ENCODE measurements around the gene DHFR.
"Not testable (repeated sequence)": the region's sequence is repeated elsewhere in the genome, so short reads cannot be mapped to it uniquely, and the experiment has no call there.

DHFR gene

DNA sequence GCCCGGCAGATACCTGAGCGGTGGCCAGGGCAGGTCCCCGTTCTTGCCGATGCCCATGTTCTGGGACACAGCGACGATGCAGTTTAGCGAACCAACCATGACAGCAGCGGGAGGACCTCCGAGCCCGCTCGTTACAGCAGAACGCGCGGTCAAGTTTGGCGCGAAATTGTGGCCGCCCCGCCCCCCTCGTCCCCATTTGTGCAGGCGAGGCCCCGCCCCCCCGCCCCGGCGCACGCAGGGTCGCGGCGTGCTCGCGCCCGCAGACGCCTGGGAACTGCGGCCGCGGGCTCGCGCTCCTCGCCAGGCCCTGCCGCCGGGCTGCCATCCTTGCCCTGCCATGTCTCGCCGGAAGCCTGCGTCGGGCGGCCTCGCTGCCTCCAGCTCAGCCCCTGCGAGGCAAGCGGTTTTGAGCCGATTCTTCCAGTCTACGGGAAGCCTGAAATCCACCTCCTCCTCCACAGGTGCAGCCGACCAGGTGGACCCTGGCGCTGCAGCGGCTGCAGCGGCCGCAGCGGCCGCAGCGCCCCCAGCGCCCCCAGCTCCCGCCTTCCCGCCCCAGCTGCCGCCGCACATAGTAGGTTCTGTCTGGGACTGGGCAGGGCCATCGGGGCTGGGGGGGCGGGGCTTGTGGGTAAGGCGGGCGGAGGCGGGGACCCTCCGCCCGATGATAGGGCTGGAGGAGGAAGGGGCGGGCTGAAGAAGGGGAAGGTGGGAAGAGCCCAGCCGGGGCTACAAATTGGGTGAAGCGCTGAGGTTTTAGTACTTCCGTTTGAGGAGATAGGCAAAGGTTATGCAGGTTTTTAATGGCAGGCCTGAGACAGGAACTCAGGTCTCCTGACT, at the start of gene DHFR, which contains the start of gene MSH3:
Gene DHFR (minus strand): TSS at position 593 of the 840 bp plus-strand sequence. CDS start 494 bp downstream, at position 99.
Gene MSH3 (plus strand): TSS at position 262 of the 840 bp plus-strand sequence. CDS start 76 bp downstream, at position 338.
- DNase-seq (ENCODE audit: low read depth): peak; percentile 86

DNA sequence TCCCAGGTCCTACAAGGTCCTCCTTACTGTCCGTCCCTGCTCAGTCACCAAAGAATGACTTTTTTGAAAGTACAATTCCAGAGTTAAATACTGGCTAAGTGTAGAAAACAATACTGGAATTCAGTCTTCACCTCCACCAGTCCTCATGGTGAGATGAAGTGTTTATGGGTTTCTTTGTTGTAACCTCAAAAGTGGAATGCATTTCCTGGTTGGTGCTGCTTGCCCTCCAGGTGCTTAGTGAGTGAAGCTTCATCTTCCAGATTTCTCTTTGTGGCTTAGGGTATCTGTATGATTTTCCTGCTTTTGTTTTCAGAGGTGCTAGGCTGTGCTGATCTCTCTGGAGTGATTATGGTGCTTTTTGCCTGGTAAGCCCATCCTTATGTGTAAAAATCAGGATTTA, 49.4 kb upstream of the DHFR start:
- DNase-seq (ENCODE audit: low read depth): no peak

DNA sequence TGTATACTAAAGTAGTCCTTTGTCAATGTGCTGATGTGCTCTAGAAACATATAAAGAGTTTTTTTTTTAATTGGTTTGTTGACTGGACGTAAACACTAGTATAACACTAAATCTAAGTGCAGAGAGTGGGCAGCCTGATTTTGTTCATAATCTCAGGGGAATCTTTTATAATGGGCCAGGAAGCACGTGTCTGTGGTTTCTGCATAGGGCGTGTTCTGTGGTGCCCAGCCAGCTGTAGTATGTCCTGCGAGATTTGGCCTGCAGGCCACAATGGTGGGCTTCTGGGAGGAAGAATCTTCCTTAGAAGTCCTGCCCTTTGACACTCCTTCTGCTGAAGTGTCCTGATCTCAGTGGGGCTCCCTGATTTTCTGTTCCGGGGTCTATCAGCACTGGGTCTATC, 49.0 kb upstream of the DHFR start:
- peak; percentile 17 for DNase-seq (ENCODE audit: low read depth)

DNA sequence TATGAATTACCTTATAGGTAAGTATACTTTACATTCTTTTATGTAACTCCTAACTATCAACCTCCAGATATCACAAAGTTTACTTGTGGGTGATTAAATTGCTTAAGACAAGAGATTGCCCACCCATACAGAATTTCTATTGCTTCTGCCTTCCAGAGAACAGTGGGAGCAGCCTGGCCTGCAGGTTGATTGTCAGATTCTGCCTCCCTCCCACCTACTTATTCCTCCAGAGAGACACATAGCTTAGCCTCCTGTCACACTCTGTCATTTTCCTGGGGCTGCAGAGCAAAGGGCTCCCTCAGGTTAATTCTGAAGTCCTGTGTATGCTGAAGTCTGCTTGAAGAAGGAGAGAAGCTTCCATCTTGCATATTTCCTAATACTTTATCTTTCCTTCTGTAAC, 48.5 kb upstream of the DHFR start:
- no peak for DNase-seq (ENCODE audit: low read depth)

DNA sequence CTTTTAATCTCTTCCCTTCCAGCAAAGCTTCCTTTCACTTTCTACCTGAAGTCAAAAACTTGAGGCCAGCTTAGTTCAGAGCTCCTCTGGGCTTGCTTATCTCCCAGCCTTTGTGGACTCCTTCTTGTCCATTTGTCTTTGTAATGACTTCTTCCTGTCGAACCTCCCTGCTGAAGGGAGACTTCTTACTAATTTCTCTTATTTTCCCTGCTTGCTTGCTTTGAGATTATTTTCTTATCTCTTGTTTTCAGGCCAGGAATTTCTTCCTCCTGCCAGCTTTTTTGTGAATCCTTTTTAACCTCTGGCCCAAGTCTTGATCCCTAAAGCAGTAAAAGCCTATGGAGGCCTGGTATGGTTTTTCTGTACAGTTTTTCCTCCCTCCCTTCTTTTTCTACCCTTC, 46.8 kb upstream of the DHFR start:
- DNase-seq (ENCODE audit: low read depth): peak; percentile 52

DNA sequence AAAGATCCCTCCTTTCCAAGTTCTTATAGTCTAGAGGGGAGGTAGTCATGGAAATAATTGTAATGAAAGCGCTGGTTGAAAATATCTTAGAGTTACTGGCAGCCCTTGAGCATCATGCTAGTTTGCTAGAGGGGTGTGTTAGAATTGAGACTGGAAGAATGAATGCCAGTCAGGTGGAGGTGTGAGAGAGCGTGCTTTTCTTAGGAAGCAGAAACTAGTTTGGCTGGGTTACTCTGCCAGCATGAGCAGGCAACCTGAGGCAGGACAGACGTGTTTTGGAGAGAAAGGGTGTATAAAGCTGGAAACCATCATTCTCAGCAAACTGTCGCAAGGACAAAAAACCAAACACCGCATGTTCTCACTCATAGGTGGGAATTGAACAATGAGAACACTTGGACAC, 43.6 kb upstream of the DHFR start:
- DNase-seq (ENCODE audit: low read depth): no peak

DNA sequence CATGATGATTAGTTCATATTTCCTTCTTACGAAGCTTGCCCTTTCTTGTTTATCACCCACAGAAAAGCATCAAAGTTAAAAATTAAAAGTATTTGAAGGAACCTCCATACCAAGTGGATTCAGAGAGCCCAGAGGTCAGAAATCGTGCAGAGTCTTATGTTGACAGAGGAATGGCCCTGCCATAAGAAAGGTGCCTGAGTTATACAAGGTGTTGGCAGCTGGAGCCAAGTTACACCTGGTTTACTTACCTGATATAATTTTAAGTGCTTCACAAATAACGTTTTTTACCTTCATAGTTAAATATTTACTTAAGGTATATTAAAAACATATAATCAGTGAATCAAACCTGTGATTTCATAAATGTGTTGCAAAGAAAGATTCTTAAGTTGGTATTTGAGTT, 42.3 kb upstream of the DHFR start:
- no peak for DNase-seq (ENCODE audit: low read depth)

DNA sequence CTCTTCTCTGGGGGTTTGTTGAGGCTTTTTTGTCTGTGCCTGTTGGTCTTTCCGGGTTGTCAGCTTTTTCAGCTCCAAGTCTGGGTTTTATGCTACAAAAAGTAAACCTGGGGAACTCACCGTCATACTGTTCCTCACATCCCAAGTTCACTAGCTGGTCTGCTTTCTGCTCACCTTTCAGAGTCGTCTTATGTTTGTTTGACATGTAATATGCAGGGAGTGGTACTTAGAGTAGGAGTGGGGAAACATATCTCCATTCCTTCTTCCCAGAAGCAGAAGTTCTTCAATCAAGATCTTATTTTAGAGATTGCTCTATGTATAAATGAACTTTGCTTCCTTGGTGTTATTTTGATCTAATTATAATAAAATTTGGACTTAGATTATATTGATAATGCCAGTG, 41.7 kb upstream of the DHFR start:
- DNase-seq (ENCODE audit: low read depth): no peak

DNA sequence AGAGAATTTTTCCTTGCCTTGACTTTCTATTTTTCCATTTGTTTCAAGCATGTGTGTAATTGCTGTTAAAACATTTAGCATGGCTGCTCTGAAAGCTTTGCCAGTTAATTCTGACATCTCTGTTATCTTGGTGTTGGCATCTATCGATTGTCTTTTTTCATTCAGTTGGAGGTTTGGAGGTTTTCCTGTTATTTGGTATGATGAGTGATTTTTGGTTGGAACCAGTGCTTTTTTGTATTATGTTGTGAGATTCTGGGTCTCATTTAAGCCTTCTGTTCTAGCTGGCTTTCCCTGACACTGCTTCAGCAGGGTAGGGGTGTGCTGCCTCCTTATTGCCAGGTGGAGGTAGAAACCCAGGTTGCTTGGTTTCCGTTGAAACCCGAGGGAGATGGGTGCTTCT, 40.9 kb upstream of the DHFR start:
- DNase-seq (ENCODE audit: low read depth): no peak

DNA sequence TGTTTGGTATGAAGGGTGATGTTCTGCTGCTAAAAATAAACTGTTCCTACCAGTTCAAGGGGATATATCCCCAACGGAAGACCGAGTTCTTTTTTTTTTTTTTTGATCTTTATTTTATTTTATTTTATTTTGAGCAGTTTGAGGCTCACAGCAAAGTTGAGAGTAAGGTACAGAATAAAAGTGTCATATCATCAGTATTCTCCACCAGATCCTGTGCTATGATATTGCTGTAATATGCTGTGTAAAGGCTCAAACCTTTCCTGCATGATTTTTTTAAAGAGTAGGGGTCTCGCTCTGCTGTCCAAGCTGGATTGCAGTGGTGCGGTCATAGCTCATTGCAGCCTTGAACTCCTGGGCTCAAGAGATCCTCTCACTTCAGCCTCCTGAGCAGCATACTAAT, 34.8 kb upstream of the DHFR start:
- no peak for DNase-seq (ENCODE audit: low read depth)

DNA sequence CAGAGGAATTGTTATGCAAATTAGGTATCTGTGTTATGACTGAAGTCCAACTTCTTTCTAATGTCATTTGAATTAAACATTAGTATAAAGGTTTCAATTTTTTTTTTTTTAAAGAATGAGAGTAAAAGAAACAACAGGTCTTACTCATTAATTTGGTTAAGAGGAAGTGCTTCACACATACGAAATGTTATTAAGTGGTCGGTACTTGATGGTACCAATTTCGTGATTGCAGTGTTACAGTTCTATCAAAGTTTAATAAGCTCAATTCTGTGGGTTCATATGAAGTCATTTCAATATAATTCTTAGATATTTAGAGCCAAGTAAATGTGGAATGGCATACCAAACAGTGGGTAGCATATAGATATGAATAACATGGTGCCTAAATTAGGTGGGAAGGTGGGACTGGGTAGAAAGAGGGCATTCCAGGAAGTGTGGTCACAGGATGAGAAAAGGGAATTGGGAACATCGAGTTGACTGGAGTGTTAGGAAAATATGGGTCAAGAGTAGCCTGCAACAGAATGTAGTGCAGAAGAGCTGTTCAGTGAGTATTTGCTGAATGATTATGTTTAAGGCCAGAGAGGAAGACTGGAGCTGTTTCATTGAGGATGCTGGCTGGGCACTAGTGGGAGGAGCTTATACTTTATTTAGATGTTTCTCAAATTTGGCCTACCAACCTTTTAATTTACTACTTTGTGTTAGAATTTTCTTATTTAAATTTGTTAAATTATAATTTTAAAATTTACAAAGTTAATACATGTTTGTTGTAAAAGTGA, 34.1 kb upstream of the DHFR start:
- no peak for DNase-seq (ENCODE audit: low read depth)

DNA sequence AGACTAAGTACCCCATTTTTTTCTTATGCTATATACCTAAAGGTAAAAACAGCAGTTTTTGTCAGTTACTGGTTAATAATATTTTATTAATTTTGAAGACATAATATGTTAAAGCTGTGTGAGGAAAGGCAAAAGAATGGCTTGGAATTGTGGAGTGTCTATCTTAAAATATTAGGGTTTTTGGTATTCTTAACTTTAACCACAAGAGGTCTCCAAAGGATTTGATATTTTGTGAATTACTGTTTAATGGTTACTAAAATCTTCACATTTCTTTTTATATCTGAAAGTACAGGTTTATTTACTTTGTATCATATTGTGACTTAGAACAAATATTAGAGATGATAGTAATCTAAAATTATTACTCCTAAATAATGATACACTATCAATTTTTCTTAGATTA, 32.0 kb upstream of the DHFR start:
- peak; percentile 16 for DNase-seq (ENCODE audit: low read depth)

DNA sequence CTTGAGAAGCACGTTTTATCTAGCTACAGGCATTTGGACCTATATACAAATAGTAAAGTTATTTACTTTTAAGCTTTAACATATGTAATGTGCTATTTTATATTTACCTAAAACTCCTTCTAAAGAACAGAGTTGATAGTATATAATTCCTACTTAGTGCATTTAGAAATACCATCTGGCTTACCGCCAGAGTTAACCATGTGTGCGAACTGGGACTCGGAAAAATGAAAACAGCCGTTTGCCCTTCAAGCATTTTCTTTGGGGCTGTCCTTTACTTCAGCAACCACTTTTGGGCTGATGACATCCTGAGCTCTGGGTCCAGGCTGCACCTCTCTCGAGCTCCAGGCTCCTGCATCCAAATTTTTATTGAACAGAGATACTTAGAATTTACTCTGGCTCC, 21.9 kb upstream of the DHFR start:
- no peak for DNase-seq (ENCODE audit: low read depth)

DNA sequence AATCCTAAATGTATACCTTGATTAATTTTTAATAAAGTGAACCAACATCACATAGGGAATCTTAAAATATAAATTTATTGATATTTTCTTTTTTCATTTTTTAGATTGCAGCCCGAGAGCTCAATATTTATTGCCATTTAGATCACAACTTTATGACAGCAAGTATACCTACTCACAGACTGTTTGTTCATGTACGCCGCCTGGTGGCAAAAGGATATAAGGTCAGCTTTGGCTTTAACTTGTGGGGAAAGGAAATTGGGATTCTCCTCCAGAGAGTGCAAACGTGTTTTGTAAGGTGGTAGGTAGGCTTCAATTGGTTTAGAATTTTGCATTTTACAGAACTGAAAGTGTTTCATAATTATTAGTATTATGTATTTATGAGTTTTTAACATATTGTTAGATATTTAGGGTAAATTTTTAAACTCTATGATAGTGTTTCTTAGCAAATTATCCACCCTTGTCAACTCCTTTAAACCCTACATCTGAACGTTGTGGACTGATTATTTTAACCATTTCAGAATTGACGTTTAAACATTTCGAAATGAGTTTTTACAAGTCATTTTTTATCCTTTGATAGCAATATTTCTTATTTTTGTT, 17.5 kb upstream of the DHFR start:
- peak; percentile 63 for DNase-seq (ENCODE audit: low read depth)

DNA sequence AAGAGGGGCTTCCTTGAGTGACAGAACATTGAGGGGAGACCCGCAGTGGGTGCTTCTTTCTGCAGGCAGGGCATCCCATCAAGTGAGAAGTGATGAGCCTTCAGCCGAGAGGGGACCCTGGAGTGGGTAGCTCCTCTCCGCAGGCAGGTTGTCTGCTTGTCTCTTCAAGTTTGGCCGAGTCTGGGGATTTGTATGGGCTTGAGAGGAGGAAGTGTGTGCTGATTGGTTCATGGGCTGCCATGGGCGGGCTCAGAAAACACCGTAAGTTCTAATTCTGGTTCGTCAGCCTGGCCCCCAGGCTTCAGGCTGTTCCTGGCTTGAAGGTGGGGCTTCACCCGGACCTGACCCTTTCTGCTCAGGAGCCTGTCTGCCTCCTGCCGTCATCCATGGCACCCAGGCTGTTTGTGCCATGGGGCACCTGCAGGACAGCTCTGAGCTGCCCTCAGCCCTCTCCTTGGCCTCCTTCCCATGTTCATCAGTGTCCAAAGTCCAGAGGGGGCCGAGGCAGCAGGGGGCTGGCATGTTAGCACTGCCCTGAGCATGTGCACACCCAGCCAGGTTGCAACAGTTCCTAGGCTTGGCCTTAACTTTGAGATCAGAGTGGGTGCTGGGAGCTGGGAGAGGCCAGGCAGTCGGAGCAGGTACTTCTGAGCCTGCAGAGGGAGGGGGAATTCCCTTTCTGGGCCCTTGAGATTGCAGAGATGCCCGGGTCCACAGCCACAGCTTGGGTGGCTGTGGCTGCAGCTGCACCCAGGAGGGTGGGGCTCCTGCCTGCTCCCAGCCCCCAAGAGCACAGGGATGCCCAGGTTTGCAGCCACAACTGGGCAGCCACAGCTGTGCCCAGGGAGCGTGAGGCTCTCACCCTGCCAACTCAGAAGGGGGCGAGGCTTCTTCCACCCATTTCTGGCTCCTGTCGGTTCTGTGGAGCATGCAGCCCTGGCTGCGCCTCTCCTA, 13.5 kb upstream of the DHFR start:
- no peak for DNase-seq (ENCODE audit: low read depth)

DNA sequence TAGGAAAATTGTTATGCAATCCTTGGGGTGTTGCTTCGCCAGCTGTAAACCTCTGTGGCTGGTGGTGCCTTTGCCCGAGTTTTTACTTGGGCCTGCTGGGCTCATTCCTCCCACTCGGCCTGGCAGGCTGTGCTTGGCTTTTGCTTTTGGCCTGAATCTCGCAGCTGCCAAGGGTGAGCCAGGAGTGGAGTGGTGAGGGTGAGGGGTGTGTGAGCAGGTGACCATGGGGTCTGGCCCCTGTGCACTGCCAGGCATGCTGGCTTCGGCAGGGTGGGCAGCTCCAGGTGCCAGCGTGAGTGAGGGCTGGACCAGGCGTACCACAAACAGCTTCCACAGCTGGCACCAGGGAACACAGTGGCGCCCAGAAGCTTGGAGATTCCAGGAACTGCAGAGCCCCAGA, 12.6 kb upstream of the DHFR start:
- DNase-seq (ENCODE audit: low read depth): no peak

DNA sequence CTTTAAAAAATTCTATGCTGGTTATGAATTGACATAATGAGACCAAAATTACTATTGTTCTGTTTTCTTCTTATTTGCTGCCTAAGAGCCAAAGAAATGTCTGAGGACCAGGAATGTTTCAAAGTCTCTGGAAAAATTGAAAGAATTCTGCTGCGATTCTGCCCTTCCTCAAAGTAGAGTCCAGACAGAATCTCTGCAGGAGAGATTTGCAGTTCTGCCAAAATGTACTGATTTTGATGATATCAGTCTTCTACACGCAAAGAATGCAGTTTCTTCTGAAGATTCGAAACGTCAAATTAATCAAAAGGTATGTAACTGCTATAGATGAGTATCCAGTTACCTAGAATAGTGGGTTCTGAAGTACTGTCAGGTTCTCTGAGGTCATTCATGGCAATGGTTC, 10.3 kb upstream of the DHFR start:
- no peak for DNase-seq (ENCODE audit: low read depth)

DNA sequence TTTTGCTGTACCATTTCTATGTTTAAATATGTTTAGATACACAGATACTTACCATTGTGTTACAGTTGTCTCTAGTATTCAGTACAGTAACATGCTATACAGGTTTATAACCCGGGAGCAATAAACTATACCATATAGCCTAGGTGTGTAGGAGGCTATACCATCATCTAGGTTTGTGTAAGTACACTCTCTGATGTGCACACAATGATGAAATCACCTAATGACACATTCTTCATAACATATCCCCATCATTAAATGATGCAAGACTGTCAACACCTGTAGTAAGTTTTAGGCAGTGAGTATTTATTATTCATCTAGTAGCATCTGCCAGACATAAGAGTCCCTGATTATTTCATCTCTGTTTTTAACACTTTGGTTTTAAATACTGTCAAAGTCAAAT, 7.3 kb upstream of the DHFR start:
- no peak for DNase-seq (ENCODE audit: low read depth)

DNA sequence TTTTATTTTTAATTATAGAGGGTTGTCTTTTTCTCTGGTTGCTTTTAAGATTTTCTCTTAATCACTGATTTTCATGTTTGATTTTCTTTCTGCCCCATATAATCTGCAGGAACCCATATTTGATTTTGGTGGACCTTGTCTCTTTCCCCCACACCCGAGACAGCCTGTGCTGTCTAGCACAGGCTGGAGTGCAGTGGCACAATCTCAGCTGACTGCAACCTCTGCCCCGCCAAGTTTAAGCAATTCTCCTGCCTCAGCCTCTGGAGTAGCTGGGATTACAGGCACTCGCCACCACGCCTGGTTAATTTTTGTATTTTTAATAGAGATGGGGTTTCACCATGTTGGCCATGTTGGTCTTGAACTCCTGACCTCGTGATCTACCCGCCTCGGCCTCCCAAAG, 5.9 kb upstream of the DHFR start:
- DNase-seq (ENCODE audit: low read depth): not testable (repeated sequence)

DNA sequence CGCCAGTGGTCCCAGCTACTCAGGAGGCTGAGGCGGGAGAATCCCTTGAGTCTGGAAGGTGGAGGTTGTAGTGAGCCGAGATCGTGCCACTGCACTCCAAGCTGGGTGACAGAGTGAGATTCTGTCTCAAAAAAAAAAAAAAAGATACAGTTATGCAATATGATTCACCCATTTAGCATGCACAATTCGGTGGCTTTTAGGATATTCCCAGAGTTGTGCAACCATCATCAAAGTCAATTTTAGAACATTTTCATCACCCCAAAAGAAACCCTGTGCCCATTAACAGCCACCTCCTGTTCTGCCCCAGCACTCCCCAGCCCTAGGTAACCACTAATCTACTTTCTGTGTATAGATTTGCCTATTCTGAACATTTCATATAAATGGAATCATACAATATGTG, 4.3 kb upstream of the DHFR start:
- peak; percentile 38 for DNase-seq (ENCODE audit: low read depth)

DNA sequence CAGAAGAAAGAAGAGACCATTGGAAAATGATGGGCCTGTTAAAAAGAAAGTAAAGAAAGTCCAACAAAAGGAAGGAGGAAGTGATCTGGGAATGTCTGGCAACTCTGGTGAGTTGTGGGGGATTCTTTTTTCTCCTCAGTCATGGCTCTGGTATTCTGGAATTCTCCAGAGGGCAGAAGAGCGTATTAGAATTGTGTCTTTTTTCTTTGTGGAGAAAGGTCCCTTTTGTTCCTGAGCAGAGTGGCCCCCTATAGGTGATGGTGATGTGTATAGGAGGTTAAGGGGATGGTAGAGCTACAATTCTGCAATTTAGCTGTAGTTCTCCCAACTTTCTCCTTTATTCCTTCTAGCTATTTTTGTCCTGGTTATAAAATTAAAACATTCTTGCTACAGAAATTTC, 1.6 kb upstream of the DHFR start:
- DNase-seq (ENCODE audit: low read depth): no peak

All from amniotic epithelial cell (primary cell).